Lung (tissue), 12 donors: Measurements from ENCODE around the gene ZNF593. TPM values are rescaled to one million over a fixed set of nuclear protein-coding genes. Genes with fewer than 3 reads are reported as not detected.

Source experiments
- ATAC-seq: fragments of 200-7000 bp; cut with Tn5 transposase; one replicate; pipeline ENCODE4 v1.9.1; 2020; ENCODE audit warnings: moderate number of reproducible peaks; ENCODE audit not compliant: insufficient read depth, low FRiP score
- DNase-seq, 3 donors: peaks; one replicate each; pipeline ENCODE4 v3.0.0-alpha.2; 2013 to 2017
- H3K27ac ChIP-seq, 2 donors: one replicate each; pipeline ENCODE4 v1.5.1; 2013; ENCODE audit warnings: mild to moderate bottlenecking in 2 of 2, moderate library complexity in 2 of 2, control low read depth in 1 of 2, inconsistent platforms in 1 of 2, low read depth in 1 of 2, low read length in 1 of 2
- H3K27me3 ChIP-seq, 3 donors: one replicate each; pipeline ENCODE4 v1.5.1; 2013; ENCODE audit warnings: low read length in 2 of 3; ENCODE audit not compliant: control insufficient read depth in 3 of 3, insufficient read depth in 3 of 3
- H3K36me3 ChIP-seq, 4 donors: one replicate each; pipeline ENCODE4 v1.5.1; 2013; ENCODE audit warnings: low read length in 4 of 4, mild to moderate bottlenecking in 1 of 4, moderate library complexity in 1 of 4; ENCODE audit not compliant: control insufficient read depth in 4 of 4, insufficient read depth in 4 of 4
- H3K4me1 ChIP-seq, 5 donors: one replicate each; pipeline ENCODE4 v1.5.1; 2013; ENCODE audit warnings: low read length in 5 of 5, mild to moderate bottlenecking in 2 of 5, moderate library complexity in 1 of 5; ENCODE audit not compliant: control insufficient read depth in 5 of 5, insufficient read depth in 5 of 5
- H3K4me3 ChIP-seq: one replicate; pipeline ENCODE4 v1.5.1; 2013; ENCODE audit warnings: mild to moderate bottlenecking, control low read depth, moderate library complexity
- H3K9ac ChIP-seq, 2 donors: one replicate each; pipeline ENCODE4 v1.5.1; 2013; ENCODE audit warnings: low read length in 2 of 2, control low read depth in 1 of 2; ENCODE audit not compliant: insufficient read depth in 1 of 2
- H3K9me3 ChIP-seq, 4 donors: one replicate each; pipeline ENCODE4 v1.5.1; 2013; ENCODE audit warnings: low read length in 3 of 4, mild to moderate bottlenecking in 1 of 4, moderate library complexity in 1 of 4; ENCODE audit not compliant: control insufficient read depth in 4 of 4, insufficient read depth in 3 of 4
- CTCF ChIP-seq: IDR thresholded peaks from 2 replicates; pipeline ENCODE4 v1.5.1; 2012; ENCODE audit warnings: mild to moderate bottlenecking; ENCODE audit errors: control extremely low read depth, extremely low read depth
- WGBS, 2 donors: extraction: QIAGEN DNeasy Blood & Tissue Kit; methylation state at CpG; one replicate each; pipeline ENCODE4 v1.1.7; 2013; 5-methylcytosine and 5-hydroxymethylcytosine counted together
- polyA plus RNA-seq, 2 donors: library from polyadenylated mRNA; stranded (reverse); fragments of 200-250 nt; gene quantifications; one replicate each; pipeline ENCODE4 v1.2.1, GENCODE V29; 2013
- total RNA-seq, 2 donors: library from RNA; depleted of rRNA in 1 of 2; stranded (reverse); fragments of >200 nt in 1 of 2; gene quantifications; one replicate each; pipeline ENCODE4 v1.2.1, GENCODE V29; 2014 to 2021
- donor health status: control.
- donor health status: control.
- donor health status: Bipolar disorder and iron deficiency.
- donor health status: healthy.
- donor health status: DM: yes; HTN: yes; CAD: no.

ZNF593 gene
- total and polyA plus RNA-seq, 4 donors = 19.7 to 140 (median 61.6) TPM

GRCh38 chr1:26129778-26130177 lies 39.9 kb upstream of the ZNF593 start:
- DNase-seq (no peak), ATAC-seq (no peak)
- no peak overlapping the region for H3K4me3 ChIP-seq
- H3K4me1 ChIP-seq = peaks cover 0 to 6% (median 6%) of the 10 kb centered on the region in 5 donors
- H3K36me3 ChIP-seq = no peaks in the 10 kb centered on the region
- H3K27ac ChIP-seq = no peak overlapping the region
- H3K9me3 ChIP-seq = no peaks in the 10 kb centered on the region
- no peak overlapping the region for H3K9ac ChIP-seq
- H3K27me3 ChIP-seq = no peaks in the 10 kb centered on the region
- no peak for TF ChIP-seq CTCF
- WGBS, 2 donors = 96 to 97% methylated on average over 4 of the region's 4 CpGs

- no peak for ATAC-seq
- WGBS, 2 donors = 31 to 69% methylated on average over 1 of the region's 1 CpG
Measured at GRCh38 chr1:26130695-26131094, 39.0 kb upstream of the ZNF593 start.

GRCh38 chr1:26132128-26132833 lies 37.4 kb upstream of the ZNF593 start:
- Histone ChIP-seq H3K9me3 (no peaks in the 10 kb centered on the region), H3K27me3 (no peaks in the 10 kb centered on the region), H3K27ac (no peak overlapping the region), H3K4me1 (peaks cover 0 to 6% (median 1%) of the 10 kb centered on the region in 5 donors), H3K36me3 (no peaks in the 10 kb centered on the region), H3K9ac (no peak overlapping the region), H3K4me3 (no peak overlapping the region)
- 82 to 84% methylated on average over 5 of the region's 5 CpGs for WGBS, 2 donors
- DNase-seq = no peak
- no peak for TF ChIP-seq CTCF
- ATAC-seq = no peak

More at GRCh38 chr1:26130695-26131094, 39.0 kb upstream of the ZNF593 start:
- H3K4me3 ChIP-seq = no peak overlapping the region
- DNase-seq = no peak
- no peak overlapping the region for H3K9ac ChIP-seq
- H3K4me1 ChIP-seq = peaks cover 0 to 6% (median 6%) of the 10 kb centered on the region in 5 donors
- no peak for TF ChIP-seq CTCF
- no peaks in the 10 kb centered on the region for H3K27me3 ChIP-seq
- no peaks in the 10 kb centered on the region for H3K36me3 ChIP-seq
- H3K27ac ChIP-seq = no peak overlapping the region
- no peaks in the 10 kb centered on the region for H3K9me3 ChIP-seq

GRCh38 chr1:26132834-26133167 lies 36.9 kb upstream of the ZNF593 start:
- 97 to 100% methylated on average over 2 of the region's 2 CpGs for WGBS, 2 donors
- H3K27me3 ChIP-seq = no peaks in the 10 kb centered on the region
- H3K4me1 ChIP-seq = peaks cover 0 to 3% (median 0%) of the 10 kb centered on the region in 5 donors
- no peaks in the 10 kb centered on the region for H3K9me3 ChIP-seq
- H3K36me3 ChIP-seq = no peaks in the 10 kb centered on the region
- H3K4me3 ChIP-seq = no peak overlapping the region
- H3K9ac ChIP-seq = no peak overlapping the region
- TF ChIP-seq CTCF = no peak
- no peak overlapping the region for H3K27ac ChIP-seq
- no peak for ATAC-seq
- DNase-seq = no peak
